HUES6 (cell line): ENCODE measurements around the gene CD28.

Source experiments
- H3K27ac ChIP-seq: 2 replicates; pipeline ENCODE4 v1.7.0; 2013; ENCODE audit warnings: low read depth, mild to moderate bottlenecking, low read length, inconsistent platforms
- H3K27me3 ChIP-seq: 2 replicates; pipeline ENCODE4 v1.6.1; 2013; ENCODE audit warnings: low read length; ENCODE audit not compliant: control insufficient read depth, insufficient read depth
- H3K36me3 ChIP-seq: 2 replicates; pipeline ENCODE4 v1.6.1; 2013; ENCODE audit warnings: low read length; ENCODE audit not compliant: control insufficient read depth, insufficient read depth
- H3K4me1 ChIP-seq: 2 replicates; pipeline ENCODE4 v1.6.1; 2013; ENCODE audit warnings: low read length; ENCODE audit not compliant: control insufficient read depth, insufficient read depth
- H3K4me3 ChIP-seq: 2 replicates; pipeline ENCODE4 v1.5.1; 2013; ENCODE audit warnings: low read depth, low read length
- H3K9ac ChIP-seq: one replicate; pipeline ENCODE4 v1.6.1; 2013; ENCODE audit warnings: mild to moderate bottlenecking, low read length
- H3K9me3 ChIP-seq: 2 replicates; pipeline ENCODE4 v1.6.1; 2013; ENCODE audit warnings: low read depth, low read length; ENCODE audit not compliant: control insufficient read depth, insufficient read depth

The CD28 gene

GRCh38 chr2:203786549-203787351 lies 80.3 kb downstream of the CD28 start:
- no peaks in the 10 kb centered on the region for H3K9me3 ChIP-seq
- H3K4me1 ChIP-seq, result peaks cover 7% of the 10 kb centered on the region; the same call in 1 of the 2 replicates
- no peaks in the 10 kb centered on the region for H3K27me3 ChIP-seq
- no peaks in the 10 kb centered on the region for H3K36me3 ChIP-seq
- no peak overlapping the region for H3K9ac ChIP-seq
- H3K4me3 ChIP-seq, result no peak overlapping the region
- no peak overlapping the region for H3K27ac ChIP-seq

- no peak overlapping the region for H3K9ac ChIP-seq
Measured at GRCh38 chr2:203787979-203788378, 81.5 kb downstream of the CD28 start.

More at GRCh38 chr2:203787979-203788378, 81.5 kb downstream of the CD28 start:
- H3K27ac ChIP-seq, result no peak overlapping the region
- H3K4me1 ChIP-seq, result peaks cover 7% of the 10 kb centered on the region; the same call in 1 of the 2 replicates
- no peaks in the 10 kb centered on the region for H3K27me3 ChIP-seq
- no peaks in the 10 kb centered on the region for H3K9me3 ChIP-seq
- H3K36me3 ChIP-seq, result no peaks in the 10 kb centered on the region
- no peak overlapping the region for H3K4me3 ChIP-seq
